ENCODE results near the gene SLC22A16. TPM values are rescaled to one million over a fixed set of nuclear protein-coding genes. Genes with fewer than 3 reads are reported as not detected.

The SLC22A16 gene
- polyA plus RNA-seq, 1 of the 3 experiments (the other 2 are of a cell fraction), result not detected

DNA sequence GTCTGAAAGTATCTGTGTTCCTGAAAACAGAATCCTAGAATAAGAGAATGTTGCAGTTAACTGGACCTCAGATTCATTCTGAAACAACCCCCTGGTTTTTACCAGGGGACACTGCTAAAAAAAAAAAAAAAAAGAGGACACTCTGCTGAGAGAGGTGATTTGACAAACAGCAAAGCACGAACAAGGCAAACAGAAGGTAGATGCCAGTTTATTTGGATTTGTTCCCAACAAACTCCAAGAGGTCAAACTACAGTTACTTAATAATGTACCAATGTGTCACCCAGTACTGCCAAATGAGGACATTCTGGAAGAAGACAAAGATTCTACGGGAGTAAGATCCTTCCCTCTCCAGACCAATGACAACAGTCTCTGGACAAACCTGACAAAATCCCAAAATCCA, 40.6 kb upstream of the SLC22A16 start:
- 67% methylated on average over 2 of the region's 2 CpGs for WGBS (ENCODE audit: low lambda C conversion rate)

DNA sequence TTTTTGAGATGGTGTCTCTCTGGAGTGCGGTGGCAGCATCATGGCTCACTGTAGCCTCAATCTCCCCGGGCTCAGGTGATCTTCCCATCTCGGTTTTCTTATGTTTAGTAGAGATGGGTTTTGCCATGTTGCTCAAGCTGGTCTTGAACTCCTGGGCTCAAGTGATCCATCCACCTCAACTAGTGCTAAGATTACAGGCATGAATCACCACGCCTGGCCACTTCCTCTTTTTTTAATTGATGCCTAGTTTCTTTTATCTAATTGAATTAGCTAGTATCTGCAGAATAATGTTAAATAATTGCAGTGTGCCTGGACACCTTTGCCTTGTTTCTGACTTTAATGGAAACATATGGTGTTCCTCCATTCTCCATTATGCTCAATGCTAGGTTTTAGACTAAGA, 38.4 kb upstream of the SLC22A16 start:
- H3K9me2 ChIP-seq, result no peaks in the 10 kb centered on the region
- H3K4me1 ChIP-seq (ENCODE audit: control insufficient read depth in 1 of 2, insufficient read depth in 2 of 2, low read depth in 1 of 2, low read length in 1 of 2), result peaks cover 0 to 6% of the 10 kb centered on the region in 2 experiments; a peak in 1 of 4 replicates
- H3K27ac ChIP-seq (ENCODE audit: low read depth in 2 of 2, low read length in 1 of 2), result no peak overlapping the region
- H3K9ac ChIP-seq, result no peak overlapping the region
- ChIA-PET POLR2A (no interaction called here), CTCF (interaction anchor here (1.2 kb wide), 1 partner anchor 13 kb away, joined by 5 read pairs; no protein-coding TSS in a partner anchor)
- no peaks in the 10 kb centered on the region for H3K27me3 ChIP-seq (ENCODE audit: insufficient read depth)
- no peak overlapping the region for H3K4me3 ChIP-seq (ENCODE audit: low read depth in 2 of 2, low read length in 1 of 2)
- H3K4me2 ChIP-seq, result no peak overlapping the region
- peaks cover 1% of the 10 kb centered on the region for H3F3A ChIP-seq (replicated peaks; ENCODE audit: insufficient read depth)
- no peak for DNase-seq
- WGBS (ENCODE audit: low lambda C conversion rate), result 81% methylated on average over 4 of the region's 4 CpGs
- no peak overlapping the region for H2AFZ ChIP-seq (ENCODE audit: low read depth)
- H3K9me3 ChIP-seq, result no peaks in the 10 kb centered on the region
- H3K79me2 ChIP-seq (ENCODE audit: insufficient read depth), result no peaks in the 10 kb centered on the region
- no peaks in the 10 kb centered on the region for H4K20me1 ChIP-seq (ENCODE audit: insufficient read depth)
- no peaks in the 10 kb centered on the region for H3K36me3 ChIP-seq (replicated peaks in 1 of 2; ENCODE audit: control insufficient read depth in 1 of 2, insufficient read depth in 2 of 2, low read length in 1 of 2)
- no peak for TF ChIP-seq REST (IDR thresholded peaks at IDR 0.05; ENCODE audit: low read depth, low read length)
- no peak for TF ChIP-seq MEF2A (IDR thresholded peaks at IDR 0.05; ENCODE audit: borderline replicate concordance, low read depth)
- no peak for TF ChIP-seq CHD2 (IDR thresholded peaks at IDR 0.05; ENCODE audit: low read length, partially characterized antibody)
- no peak for TF ChIP-seq EP300 (IDR thresholded peaks at IDR 0.05; ENCODE audit: borderline replicate concordance in 1 of 2, low read depth in 1 of 2, low read length in 1 of 2)
- TF ChIP-seq IRF3 (IDR thresholded peaks at IDR 0.05; ENCODE audit: low read depth, low read length), result no peak
- no peak for TF ChIP-seq TCF12 (IDR thresholded peaks at IDR 0.05)
- no peak for TF ChIP-seq ELF1 (IDR thresholded peaks at IDR 0.05)
- TF ChIP-seq SMC3 (IDR thresholded peaks at IDR 0.05; ENCODE audit: low read depth, low read length), result no peak
- no peak for TF ChIP-seq MAX (IDR thresholded peaks at IDR 0.05; ENCODE audit: low read depth)
- no peak for TF ChIP-seq FOXJ3 (CRISPR knock-in tag; IDR thresholded peaks at IDR 0.05)
- no peak for TF ChIP-seq FOSL2 (IDR thresholded peaks at IDR 0.05; ENCODE audit: borderline replicate concordance, low read depth)
- no peak for TF ChIP-seq RAD21 (IDR thresholded peaks at IDR 0.05; ENCODE audit: low read length)
- TF ChIP-seq, protein P1, sequence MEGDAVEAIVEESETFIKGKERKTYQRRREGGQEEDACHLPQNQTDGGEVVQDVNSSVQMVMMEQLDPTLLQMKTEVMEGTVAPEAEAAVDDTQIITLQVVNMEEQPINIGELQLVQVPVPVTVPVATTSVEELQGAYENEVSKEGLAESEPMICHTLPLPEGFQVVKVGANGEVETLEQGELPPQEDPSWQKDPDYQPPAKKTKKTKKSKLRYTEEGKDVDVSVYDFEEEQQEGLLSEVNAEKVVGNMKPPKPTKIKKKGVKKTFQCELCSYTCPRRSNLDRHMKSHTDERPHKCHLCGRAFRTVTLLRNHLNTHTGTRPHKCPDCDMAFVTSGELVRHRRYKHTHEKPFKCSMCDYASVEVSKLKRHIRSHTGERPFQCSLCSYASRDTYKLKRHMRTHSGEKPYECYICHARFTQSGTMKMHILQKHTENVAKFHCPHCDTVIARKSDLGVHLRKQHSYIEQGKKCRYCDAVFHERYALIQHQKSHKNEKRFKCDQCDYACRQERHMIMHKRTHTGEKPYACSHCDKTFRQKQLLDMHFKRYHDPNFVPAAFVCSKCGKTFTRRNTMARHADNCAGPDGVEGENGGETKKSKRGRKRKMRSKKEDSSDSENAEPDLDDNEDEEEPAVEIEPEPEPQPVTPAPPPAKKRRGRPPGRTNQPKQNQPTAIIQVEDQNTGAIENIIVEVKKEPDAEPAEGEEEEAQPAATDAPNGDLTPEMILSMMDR (IDR thresholded peaks at IDR 0.05), result no peak

More for the DNA sequence above, 40.6 kb upstream of the SLC22A16 start:
- no peak overlapping the region for H3K27ac ChIP-seq (ENCODE audit: low read depth in 2 of 2, low read length in 1 of 2)
- no peaks in the 10 kb centered on the region for H3K9me3 ChIP-seq
- no peaks in the 10 kb centered on the region for H3K36me3 ChIP-seq (replicated peaks in 1 of 2; ENCODE audit: control insufficient read depth in 1 of 2, insufficient read depth in 2 of 2, low read length in 1 of 2)
- no peak overlapping the region for H3K4me3 ChIP-seq (ENCODE audit: low read depth in 2 of 2, low read length in 1 of 2)
- TF ChIP-seq IRF3 (IDR thresholded peaks at IDR 0.05; ENCODE audit: low read depth, low read length), result no peak
- TF ChIP-seq, protein P2, sequence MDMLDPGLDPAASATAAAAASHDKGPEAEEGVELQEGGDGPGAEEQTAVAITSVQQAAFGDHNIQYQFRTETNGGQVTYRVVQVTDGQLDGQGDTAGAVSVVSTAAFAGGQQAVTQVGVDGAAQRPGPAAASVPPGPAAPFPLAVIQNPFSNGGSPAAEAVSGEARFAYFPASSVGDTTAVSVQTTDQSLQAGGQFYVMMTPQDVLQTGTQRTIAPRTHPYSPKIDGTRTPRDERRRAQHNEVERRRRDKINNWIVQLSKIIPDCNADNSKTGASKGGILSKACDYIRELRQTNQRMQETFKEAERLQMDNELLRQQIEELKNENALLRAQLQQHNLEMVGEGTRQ (IDR thresholded peaks at IDR 0.05; ENCODE audit: borderline replicate concordance, low read depth, low read length), result no peak
- TF ChIP-seq POLR2AphosphoS5 (IDR thresholded peaks at IDR 0.05; ENCODE audit: low read depth, low read length), result no peak
- no peak for TF ChIP-seq TAF1 (IDR thresholded peaks at IDR 0.05; ENCODE audit: borderline replicate concordance, low read depth, low read length)
- TF ChIP-seq TCF12 (IDR thresholded peaks at IDR 0.05), result no peak
- TF ChIP-seq SIN3A (IDR thresholded peaks at IDR 0.05; ENCODE audit: borderline replicate concordance, low read depth, low read length), result no peak
- TF ChIP-seq YY1 (IDR thresholded peaks at IDR 0.05; ENCODE audit: low read depth), result no peak
- TF ChIP-seq NRF1 (IDR thresholded peaks at IDR 0.05; ENCODE audit: low read depth, low read length), result no peak
- DNase-seq, result no peak
- no peak overlapping the region; the same call in 1 of the 2 replicates for H2AFZ ChIP-seq (ENCODE audit: low read depth)
- no peaks in the 10 kb centered on the region for H3K9me2 ChIP-seq
- peaks cover 0 to 6% of the 10 kb centered on the region in 2 experiments; a peak in 1 of 4 replicates for H3K4me1 ChIP-seq (ENCODE audit: control insufficient read depth in 1 of 2, insufficient read depth in 2 of 2, low read depth in 1 of 2, low read length in 1 of 2)
- no peaks in the 10 kb centered on the region for H4K20me1 ChIP-seq (ENCODE audit: insufficient read depth)
- H3K4me2 ChIP-seq, result no peak overlapping the region
- H3K27me3 ChIP-seq (ENCODE audit: insufficient read depth), result no peaks in the 10 kb centered on the region
- H3K79me2 ChIP-seq (ENCODE audit: insufficient read depth), result no peaks in the 10 kb centered on the region
- POLR2A ChIA-PET, result no interaction called here
- H3F3A ChIP-seq (replicated peaks; ENCODE audit: insufficient read depth), result no peaks in the 10 kb centered on the region
- CTCF ChIA-PET, result interaction anchor here (2.4 to 2.9 kb wide), 2 partner anchors 10 to 16 kb away, joined by 6 to 19 read pairs; no protein-coding TSS in a partner anchor
- H3K9ac ChIP-seq, result no peak overlapping the region

Measured in SK-N-SH (cell line).